GM23338 (cell line): ENCODE measurements around the gene FBXO33. TPM values are rescaled to one million over a fixed set of nuclear protein-coding genes. Genes with fewer than 3 reads are reported as not detected.

Experiments
- CTCF ChIP-seq, 2 experiments: fragments of 200-600 bp in 1 of 2; sonication (generic) in 1 of 2; conservative IDR thresholded peaks; 2 replicates each; pipeline versions ENCODE4 v1.5.1 to v1.6.1; 2016 to 2017; ENCODE audit warnings: antibody characterized with exemption in 2 of 2, low read depth in 2 of 2, mild to moderate bottlenecking in 2 of 2, moderate library complexity in 1 of 2
- ETS1 ChIP-seq: IDR thresholded peaks from 2 replicates; pipeline ENCODE4 v1.6.1; 2016; ENCODE audit warnings: antibody characterized with exemption
- NANOG ChIP-seq: IDR thresholded peaks from 2 replicates; pipeline ENCODE4 v1.6.1; 2016; ENCODE audit warnings: antibody characterized with exemption, borderline replicate concordance
- REST ChIP-seq: IDR thresholded peaks from one replicate; pipeline ENCODE4 v1.6.1; 2018; ENCODE audit warnings: antibody characterized with exemption; ENCODE audit not compliant: unreplicated experiment
- STAT1 ChIP-seq: IDR thresholded peaks from one replicate; pipeline ENCODE4 v1.6.1; 2016; ENCODE audit warnings: antibody characterized with exemption; ENCODE audit not compliant: unreplicated experiment
- ZNF331 ChIP-seq: fragments of 250-450 bp; sonication (Bioruptor Pico); IDR thresholded peaks from 2 replicates; pipeline ENCODE4 v1.5.0; 2020; ENCODE audit warnings: low read depth, mild to moderate bottlenecking, moderate library complexity
- ZNF462 ChIP-seq: fragments of 250-450 bp; sonication (Bioruptor Pico); IDR thresholded peaks from 2 replicates; pipeline ENCODE4 v1.5.0; 2020; ENCODE audit warnings: mild to moderate bottlenecking, moderate library complexity
- polyA plus RNA-seq: library from polyadenylated mRNA; unstranded; fragments of >200 nt; fragmentation: Nextera tagmentation; extraction: Ambion mirVana; gene quantifications from 2 replicates; pipeline ENCODE4 v1.2.1, GENCODE V29; 2016
- total RNA-seq: library from RNA; depleted of rRNA; stranded (reverse); fragments of >200 nt; shearing (Covaris generic); gene quantifications from 2 replicates; pipeline ENCODE4 v1.2.3, GENCODE V29; 2014

The FBXO33 gene
- total and polyA plus RNA-seq, 2 experiments from 2014 or later = 6.7 to 13.1 TPM

- TF ChIP-seq ZNF462 (CRISPR knock-in tag) (no peak), ZNF331 (CRISPR knock-in tag) (no peak), STAT1 (no peak), CTCF (conservative IDR thresholded peaks at IDR 0.05; ENCODE audit: low read depth in 2 of 2) (no peak), NANOG (no peak), ETS1 (no peak), REST (no peak)
Measured at GRCh38 chr14:39395555-39396254, 36.5 kb downstream of the FBXO33 start (continued).
